Measurements from ENCODE around the gene UPK3A. TPM values are rescaled to one million over a fixed set of nuclear protein-coding genes. Genes with fewer than 3 reads are reported as not detected.

The UPK3A gene
- total and polyA plus RNA-seq, 2 of the 13 experiments (the other 11 are each of a cell fraction or from before 2014, with no cell fraction given), result 10.5 to 13.8 TPM

- TF ChIP-seq, protein P1, sequence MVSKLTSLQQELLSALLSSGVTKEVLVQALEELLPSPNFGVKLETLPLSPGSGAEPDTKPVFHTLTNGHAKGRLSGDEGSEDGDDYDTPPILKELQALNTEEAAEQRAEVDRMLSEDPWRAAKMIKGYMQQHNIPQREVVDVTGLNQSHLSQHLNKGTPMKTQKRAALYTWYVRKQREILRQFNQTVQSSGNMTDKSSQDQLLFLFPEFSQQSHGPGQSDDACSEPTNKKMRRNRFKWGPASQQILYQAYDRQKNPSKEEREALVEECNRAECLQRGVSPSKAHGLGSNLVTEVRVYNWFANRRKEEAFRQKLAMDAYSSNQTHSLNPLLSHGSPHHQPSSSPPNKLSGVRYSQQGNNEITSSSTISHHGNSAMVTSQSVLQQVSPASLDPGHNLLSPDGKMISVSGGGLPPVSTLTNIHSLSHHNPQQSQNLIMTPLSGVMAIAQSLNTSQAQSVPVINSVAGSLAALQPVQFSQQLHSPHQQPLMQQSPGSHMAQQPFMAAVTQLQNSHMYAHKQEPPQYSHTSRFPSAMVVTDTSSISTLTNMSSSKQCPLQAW (CRISPR knock-in tag; IDR thresholded peaks at IDR 0.05), result peak; percentile 99
- TF ChIP-seq PRDM15 (CRISPR knock-in tag; IDR thresholded peaks at IDR 0.05) (peak; percentile 86), HOXA5 (CRISPR knock-in tag; IDR thresholded peaks at IDR 0.05) (peak; percentile 23; the same call in 1 of the 2 replicates), ZNF232 (CRISPR knock-in tag; IDR thresholded peaks at IDR 0.05; ENCODE audit: borderline replicate concordance) (no peak), ELF3 (CRISPR knock-in tag; IDR thresholded peaks at IDR 0.05) (peak; percentile 58), ZNF614 (CRISPR knock-in tag; IDR thresholded peaks at IDR 0.05; ENCODE audit: borderline replicate concordance) (peak; percentile 29; the same call in 1 of the 2 replicates), ZNF770 (CRISPR knock-in tag; IDR thresholded peaks at IDR 0.05) (peak; percentile 35; the same call in 1 of the 2 replicates), CREM (IDR thresholded peaks at IDR 0.05) (peak; percentile 44; the same call in 1 of the 2 replicates), CREM (CRISPR knock-in tag; IDR thresholded peaks at IDR 0.05) (no peak), RBFOX2 (IDR thresholded peaks at IDR 0.05; ENCODE audit: low read depth, low read length) (0 out of 2 replicates have a peak, but pooled peaks have one; percentile 36), SMAD3 (CRISPR knock-in tag; IDR thresholded peaks at IDR 0.05) (no peak)
- TF ChIP-seq, protein P2, sequence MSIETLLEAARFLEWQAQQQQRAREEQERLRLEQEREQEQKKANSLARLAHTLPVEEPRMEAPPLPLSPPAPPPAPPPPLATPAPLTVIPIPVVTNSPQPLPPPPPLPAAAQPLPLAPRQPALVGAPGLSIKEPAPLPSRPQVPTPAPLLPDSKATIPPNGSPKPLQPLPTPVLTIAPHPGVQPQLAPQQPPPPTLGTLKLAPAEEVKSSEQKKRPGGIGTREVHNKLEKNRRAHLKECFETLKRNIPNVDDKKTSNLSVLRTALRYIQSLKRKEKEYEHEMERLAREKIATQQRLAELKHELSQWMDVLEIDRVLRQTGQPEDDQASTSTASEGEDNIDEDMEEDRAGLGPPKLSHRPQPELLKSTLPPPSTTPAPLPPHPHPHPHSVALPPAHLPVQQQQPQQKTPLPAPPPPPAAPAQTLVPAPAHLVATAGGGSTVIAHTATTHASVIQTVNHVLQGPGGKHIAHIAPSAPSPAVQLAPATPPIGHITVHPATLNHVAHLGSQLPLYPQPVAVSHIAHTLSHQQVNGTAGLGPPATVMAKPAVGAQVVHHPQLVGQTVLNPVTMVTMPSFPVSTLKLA (IDR thresholded peaks at IDR 0.05), result peak; percentile 32
- TF ChIP-seq, protein P3, sequence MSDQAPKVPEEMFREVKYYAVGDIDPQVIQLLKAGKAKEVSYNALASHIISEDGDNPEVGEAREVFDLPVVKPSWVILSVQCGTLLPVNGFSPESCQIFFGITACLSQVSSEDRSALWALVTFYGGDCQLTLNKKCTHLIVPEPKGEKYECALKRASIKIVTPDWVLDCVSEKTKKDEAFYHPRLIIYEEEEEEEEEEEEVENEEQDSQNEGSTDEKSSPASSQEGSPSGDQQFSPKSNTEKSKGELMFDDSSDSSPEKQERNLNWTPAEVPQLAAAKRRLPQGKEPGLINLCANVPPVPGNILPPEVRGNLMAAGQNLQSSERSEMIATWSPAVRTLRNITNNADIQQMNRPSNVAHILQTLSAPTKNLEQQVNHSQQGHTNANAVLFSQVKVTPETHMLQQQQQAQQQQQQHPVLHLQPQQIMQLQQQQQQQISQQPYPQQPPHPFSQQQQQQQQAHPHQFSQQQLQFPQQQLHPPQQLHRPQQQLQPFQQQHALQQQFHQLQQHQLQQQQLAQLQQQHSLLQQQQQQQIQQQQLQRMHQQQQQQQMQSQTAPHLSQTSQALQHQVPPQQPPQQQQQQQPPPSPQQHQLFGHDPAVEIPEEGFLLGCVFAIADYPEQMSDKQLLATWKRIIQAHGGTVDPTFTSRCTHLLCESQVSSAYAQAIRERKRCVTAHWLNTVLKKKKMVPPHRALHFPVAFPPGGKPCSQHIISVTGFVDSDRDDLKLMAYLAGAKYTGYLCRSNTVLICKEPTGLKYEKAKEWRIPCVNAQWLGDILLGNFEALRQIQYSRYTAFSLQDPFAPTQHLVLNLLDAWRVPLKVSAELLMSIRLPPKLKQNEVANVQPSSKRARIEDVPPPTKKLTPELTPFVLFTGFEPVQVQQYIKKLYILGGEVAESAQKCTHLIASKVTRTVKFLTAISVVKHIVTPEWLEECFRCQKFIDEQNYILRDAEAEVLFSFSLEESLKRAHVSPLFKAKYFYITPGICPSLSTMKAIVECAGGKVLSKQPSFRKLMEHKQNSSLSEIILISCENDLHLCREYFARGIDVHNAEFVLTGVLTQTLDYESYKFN (CRISPR knock-in tag; conservative IDR thresholded peaks at IDR 0.05), result peak; percentile 91
Measured at GRCh38 chr22:45246060-45246985, 38.4 kb upstream of the UPK3A start (continued).
